Hindlimb muscle (tissue), 1 donor: ENCODE results near the gene LRRC42. TPM values are rescaled to one million over a fixed set of nuclear protein-coding genes. Genes with fewer than 3 reads are reported as not detected.

ENCODE experiments used
- DNase-seq: peaks from one replicate; pipeline ENCODE4 v3.0.0-alpha.2; 2013
- polyA plus RNA-seq: library from polyadenylated mRNA; unstranded; fragments of 120-200 nt; gene quantifications from one replicate; pipeline ENCODE4 v1.2.1, GENCODE V29; 2013; ENCODE audit not compliant: insufficient read length

The LRRC42 gene
- polyA plus RNA-seq, 1 donor, result 20.2 TPM

GRCh38 chr1:54004481-54005049 is 58.4 kb downstream of the LRRC42 start:
- DNase-seq, result no peak

- no peak for DNase-seq
These were observed 60.4 kb downstream of the LRRC42 start for GRCh38 chr1:54006508-54006907.

GRCh38 chr1:54007613-54008012 is 61.5 kb downstream of the LRRC42 start:
- DNase-seq, result no peak

- no peak for DNase-seq
These were observed 62.7 kb downstream of the LRRC42 start for GRCh38 chr1:54008876-54009275.

- no peak for DNase-seq
These were observed 63.3 kb downstream of the LRRC42 start for GRCh38 chr1:54009406-54009805.

GRCh38 chr1:54010415-54011117 is 64.4 kb downstream of the LRRC42 start:
- no peak for DNase-seq

- DNase-seq, result no peak
These were observed 65.3 kb downstream of the LRRC42 start for GRCh38 chr1:54011316-54012007.

GRCh38 chr1:54012008-54012325 is 65.8 kb downstream of the LRRC42 start:
- DNase-seq, result no peak

- no peak for DNase-seq
These were observed 66.7 kb downstream of the LRRC42 start for GRCh38 chr1:54012863-54013262.

- DNase-seq, result no peak
These were observed 67.4 kb downstream of the LRRC42 start for GRCh38 chr1:54013393-54014008.

GRCh38 chr1:54014009-54014629 is 68.0 kb downstream of the LRRC42 start:
- DNase-seq, result no peak

GRCh38 chr1:54016343-54017282 is 70.5 kb downstream of the LRRC42 start:
- no peak for DNase-seq

Other genes starting within 250 kb of the LRRC42 start
- gene GLIS1, start 207.2 kb upstream of the LRRC42 start, polyA plus RNA-seq, result not detected
- gene NDC1, start 108.1 kb upstream of the LRRC42 start, polyA plus RNA-seq, result 9.3 TPM
- gene YIPF1, start 56.6 kb upstream of the LRRC42 start, polyA plus RNA-seq, result 14.4 TPM
- not detected for gene DIO1, start 52.2 kb upstream of the LRRC42 start, polyA plus RNA-seq
- 22.5 TPM for gene IFT25, start 651 bp upstream of the LRRC42 start, polyA plus RNA-seq
- gene LDLRAD1, start 71.8 kb downstream of the LRRC42 start, polyA plus RNA-seq, result not detected
- gene TMEM59, start 106.9 kb downstream of the LRRC42 start, polyA plus RNA-seq, result 133 TPM
- gene TCEANC2, start 107.3 kb downstream of the LRRC42 start, polyA plus RNA-seq, result 6.3 TPM
- gene CDCP2, start 206.7 kb downstream of the LRRC42 start, polyA plus RNA-seq, result not detected